ENCODE data around the gene HYI. TPM values are rescaled to one million over a fixed set of nuclear protein-coding genes. Genes with fewer than 3 reads are reported as not detected.
"Not testable (repeated sequence)": the region's sequence is repeated elsewhere in the genome, so short reads cannot be mapped to it uniquely, and the experiment has no call there.

Gene HYI
- total RNA-seq, 2 donors from 2014 or later = 9.9 to 10.6 TPM

GRCh38 chr1:43475611-43476401 is 22.1 kb upstream of the HYI start:
- not testable (repeated sequence) for ATAC-seq (replicated peaks in 1 of 2); H3K4me1 Mint-ChIP-seq (ENCODE audit: low read depth); DNase-seq; H3K9me3 Mint-ChIP-seq; H3K36me3 Mint-ChIP-seq (ENCODE audit: insufficient read depth in 2 of 2); H3K4me3 Mint-ChIP-seq
- H3K27ac Mint-ChIP-seq = peak overlapping the region; percentile 38
- H3K27me3 Mint-ChIP-seq (ENCODE audit: low read depth) = peaks cover 12% of the 10 kb centered on the region

GRCh38 chr1:43473463-43473862 is 19.7 kb upstream of the HYI start:
- Mint-ChIP-seq H3K27ac (no peak overlapping the region), H3K36me3 (ENCODE audit: insufficient read depth in 2 of 2) (no peaks in the 10 kb centered on the region), H3K9me3 (no peaks in the 10 kb centered on the region), H3K4me3 (no peak overlapping the region), H3K4me1 (ENCODE audit: low read depth) (no peaks in the 10 kb centered on the region), H3K27me3 (ENCODE audit: low read depth) (no peaks in the 10 kb centered on the region)
- peak in 1 of 2 donors; percentile 52 for ATAC-seq (replicated peaks in 1 of 2)
- DNase-seq = no peak

DNA sequence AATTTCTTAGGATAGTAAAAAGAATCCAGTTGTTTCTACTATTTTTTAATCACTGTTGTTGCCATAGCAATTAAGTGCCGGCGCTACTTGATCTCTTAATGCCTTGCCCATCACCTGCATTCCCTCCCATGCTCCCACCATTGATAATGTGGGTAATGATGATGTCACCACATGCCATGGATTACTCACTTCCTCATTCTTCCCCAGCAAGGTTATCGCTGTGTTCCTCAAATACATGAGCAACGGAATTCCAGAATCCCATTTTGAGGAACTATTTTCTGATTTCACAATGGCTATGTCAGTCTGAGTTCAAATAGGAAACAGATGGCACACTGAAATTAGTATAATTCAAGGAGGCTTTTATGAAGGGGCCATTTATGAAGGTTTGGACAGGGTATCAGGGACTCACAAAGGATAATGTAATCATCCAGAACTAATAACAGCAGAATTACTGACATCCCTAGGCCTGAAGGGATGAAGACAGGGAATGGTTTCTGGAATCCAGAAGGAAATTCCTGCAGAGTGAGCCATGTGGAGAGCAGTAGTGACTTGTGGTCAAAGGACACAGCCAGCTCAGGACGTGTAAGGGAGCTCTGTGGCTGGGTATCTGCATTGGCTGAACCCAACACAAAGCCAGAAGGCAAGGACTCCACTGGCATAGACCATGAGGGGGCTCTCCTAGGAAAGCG is 18.9 kb upstream of the HYI start:
- ATAC-seq (replicated peaks in 1 of 2); H3K9me3 Mint-ChIP-seq; H3K4me3 Mint-ChIP-seq; H3K27ac Mint-ChIP-seq; H3K36me3 Mint-ChIP-seq (ENCODE audit: insufficient read depth in 2 of 2); H3K4me1 Mint-ChIP-seq (ENCODE audit: low read depth); DNase-seq; H3K27me3 Mint-ChIP-seq (ENCODE audit: low read depth): not testable (repeated sequence)

DNA sequence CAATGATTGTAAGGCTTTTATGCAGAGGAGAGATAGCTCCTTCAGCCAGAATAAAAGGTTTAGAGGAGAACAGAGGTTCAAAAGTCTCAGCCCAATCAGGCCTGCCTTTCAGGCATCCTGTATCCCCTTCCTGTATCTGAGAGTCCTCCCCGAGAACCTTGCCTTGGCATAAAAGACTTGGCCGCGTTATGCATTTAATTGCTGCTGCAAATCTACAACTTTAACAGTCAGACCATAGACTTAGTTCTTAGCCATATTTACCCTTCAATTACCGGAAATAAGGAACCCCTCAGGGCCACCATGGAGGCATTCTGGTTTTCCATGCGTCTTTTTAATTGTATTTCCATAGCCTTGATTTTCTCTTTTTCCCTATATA is 18.3 kb upstream of the HYI start:
- ATAC-seq (replicated peaks in 1 of 2) (no peak), DNase-seq (no peak)
- Mint-ChIP-seq H3K36me3 (ENCODE audit: insufficient read depth in 2 of 2) (no peaks in the 10 kb centered on the region), H3K9me3 (no peaks in the 10 kb centered on the region), H3K4me3 (no peak overlapping the region), H3K4me1 (ENCODE audit: low read depth) (no peaks in the 10 kb centered on the region), H3K27me3 (ENCODE audit: low read depth) (no peaks in the 10 kb centered on the region), H3K27ac (no peak overlapping the region)

- Mint-ChIP-seq H3K4me3 (no peak overlapping the region), H3K36me3 (ENCODE audit: insufficient read depth in 2 of 2) (no peaks in the 10 kb centered on the region), H3K9me3 (no peaks in the 10 kb centered on the region), H3K4me1 (ENCODE audit: low read depth) (peaks cover 8% of the 10 kb centered on the region), H3K27ac (no peak overlapping the region), H3K27me3 (ENCODE audit: low read depth) (no peaks in the 10 kb centered on the region)
- DNase-seq (no peak), ATAC-seq (replicated peaks in 1 of 2) (no peak)
These were observed 16.2 kb upstream of the HYI start for GRCh38 chr1:43469932-43470331.

DNA sequence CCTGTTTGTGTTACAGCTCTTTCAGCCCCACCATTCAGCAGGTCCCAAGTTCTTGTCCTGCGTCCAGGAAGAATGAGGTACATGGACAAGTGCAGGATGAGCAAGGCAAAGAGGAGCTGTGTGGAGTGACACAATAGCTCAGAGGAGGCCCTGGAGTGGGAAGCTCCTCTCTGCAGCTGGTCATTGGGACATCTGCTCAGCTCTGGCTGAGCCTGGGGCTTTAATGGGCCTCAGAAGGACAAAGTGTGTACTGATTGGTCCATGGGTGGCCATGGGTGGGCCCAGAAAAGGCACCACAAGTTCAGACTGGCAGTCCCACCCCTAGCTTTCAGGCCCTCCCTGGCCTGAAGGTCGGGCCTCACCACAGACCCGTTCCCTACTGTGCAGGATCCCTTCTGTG is 14.7 kb upstream of the HYI start:
- Mint-ChIP-seq H3K4me3 (no peak overlapping the region), H3K27ac (no peak overlapping the region), H3K36me3 (ENCODE audit: insufficient read depth in 2 of 2) (no peaks in the 10 kb centered on the region), H3K27me3 (ENCODE audit: low read depth) (no peaks in the 10 kb centered on the region), H3K4me1 (ENCODE audit: low read depth) (peaks cover 8% of the 10 kb centered on the region), H3K9me3 (no peaks in the 10 kb centered on the region)
- DNase-seq (no peak), ATAC-seq (replicated peaks in 1 of 2) (no peak)

DNA sequence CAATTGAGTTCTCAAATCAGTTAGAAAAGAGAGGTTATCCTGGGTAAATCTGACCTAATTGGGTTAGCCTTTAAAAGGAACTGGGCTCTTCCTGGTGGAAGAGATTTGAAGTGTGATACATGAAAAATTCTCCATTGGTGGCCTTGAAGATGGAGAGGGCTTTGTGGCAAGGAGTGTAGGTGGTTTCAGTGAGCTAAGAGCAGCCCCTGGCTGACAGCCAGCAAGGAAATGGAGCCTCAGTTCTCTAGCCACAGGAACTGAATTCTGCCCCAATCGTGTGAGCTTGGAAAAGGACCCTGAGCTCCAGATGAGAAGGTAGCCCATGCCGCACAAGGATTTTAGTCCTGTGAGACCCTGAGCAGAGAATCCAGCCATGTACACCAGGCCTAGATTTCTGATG is 12.7 kb upstream of the HYI start:
- Mint-ChIP-seq H3K27me3 (ENCODE audit: low read depth) (no peaks in the 10 kb centered on the region), H3K36me3 (ENCODE audit: insufficient read depth in 2 of 2) (no peaks in the 10 kb centered on the region), H3K27ac (no peak overlapping the region), H3K4me1 (ENCODE audit: low read depth) (peaks cover 8% of the 10 kb centered on the region), H3K4me3 (no peak overlapping the region), H3K9me3 (no peaks in the 10 kb centered on the region)
- DNase-seq (no peak), ATAC-seq (replicated peaks in 1 of 2) (no peak)

GRCh38 chr1:43465505-43466067 is 11.9 kb upstream of the HYI start:
- no peaks in the 10 kb centered on the region for H3K27me3 Mint-ChIP-seq (ENCODE audit: low read depth)
- H3K4me1 Mint-ChIP-seq (ENCODE audit: low read depth) = peaks cover 8% of the 10 kb centered on the region
- ATAC-seq (replicated peaks in 1 of 2) = no peak
- no peak overlapping the region for H3K4me3 Mint-ChIP-seq
- H3K36me3 Mint-ChIP-seq (ENCODE audit: insufficient read depth in 2 of 2) = no peaks in the 10 kb centered on the region
- H3K27ac Mint-ChIP-seq = no peak overlapping the region
- DNase-seq = no peak
- H3K9me3 Mint-ChIP-seq = no peaks in the 10 kb centered on the region

DNA sequence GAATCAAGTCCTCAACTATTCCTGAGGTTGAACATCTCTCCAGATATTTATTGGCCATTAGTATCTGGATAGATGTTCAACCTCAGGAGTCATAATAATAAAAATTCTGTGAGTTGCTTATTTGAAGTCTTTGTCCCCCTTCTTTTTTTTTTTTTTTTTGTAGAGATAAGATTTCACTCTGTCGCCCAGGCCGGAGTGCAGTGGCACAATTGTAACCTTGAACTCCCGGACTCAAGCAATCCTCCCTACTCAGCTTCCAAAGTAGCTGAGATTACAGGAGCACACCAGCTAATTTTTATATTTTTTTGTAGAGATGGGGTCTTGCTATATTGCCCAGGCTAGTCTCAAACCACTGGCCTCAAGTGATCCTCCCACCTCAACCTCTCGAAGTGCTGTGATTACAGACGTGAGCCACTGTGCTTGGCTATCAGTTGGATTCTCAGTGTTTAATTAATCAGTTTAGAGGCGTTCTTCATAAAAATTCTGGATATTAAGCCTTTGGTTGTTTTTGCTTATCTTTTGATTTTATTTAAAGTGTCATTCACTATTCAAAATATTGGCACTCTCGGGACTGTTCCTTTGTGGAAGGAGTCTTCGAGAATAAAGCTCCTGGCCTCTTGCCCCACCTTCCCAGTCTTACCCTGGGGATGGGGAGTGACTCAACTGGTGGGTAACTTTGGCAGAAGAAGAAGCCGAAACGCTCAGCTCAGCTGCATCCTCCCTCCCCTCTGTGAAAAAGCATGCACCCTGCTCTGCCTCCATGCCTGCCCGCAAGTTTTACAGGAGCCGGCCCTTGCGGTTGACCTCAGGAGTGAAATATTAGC is 11.2 kb upstream of the HYI start:
- ATAC-seq (replicated peaks in 1 of 2) = no peak
- Mint-ChIP-seq H3K9me3 (no peaks in the 10 kb centered on the region), H3K27ac (no peak overlapping the region)

GRCh38 chr1:43463479-43463878 is 9.7 kb upstream of the HYI start:
- peaks cover 6% of the 10 kb centered on the region for H3K27me3 Mint-ChIP-seq (ENCODE audit: low read depth)
- H3K9me3 Mint-ChIP-seq = no peaks in the 10 kb centered on the region
- H3K36me3 Mint-ChIP-seq (ENCODE audit: insufficient read depth in 2 of 2) = no peaks in the 10 kb centered on the region
- ATAC-seq (replicated peaks in 1 of 2) (no peak), DNase-seq (no peak)
- no peak overlapping the region for H3K4me3 Mint-ChIP-seq
- no peak overlapping the region for H3K27ac Mint-ChIP-seq
- H3K4me1 Mint-ChIP-seq (ENCODE audit: low read depth) = peaks cover 8% of the 10 kb centered on the region

More for the DNA sequence above, 11.2 kb upstream of the HYI start:
- Mint-ChIP-seq H3K4me3 (no peak overlapping the region), H3K27me3 (ENCODE audit: low read depth) (no peaks in the 10 kb centered on the region), H3K4me1 (ENCODE audit: low read depth) (peaks cover 8% of the 10 kb centered on the region), H3K36me3 (ENCODE audit: insufficient read depth in 2 of 2) (no peaks in the 10 kb centered on the region)
- no peak for DNase-seq

DNA sequence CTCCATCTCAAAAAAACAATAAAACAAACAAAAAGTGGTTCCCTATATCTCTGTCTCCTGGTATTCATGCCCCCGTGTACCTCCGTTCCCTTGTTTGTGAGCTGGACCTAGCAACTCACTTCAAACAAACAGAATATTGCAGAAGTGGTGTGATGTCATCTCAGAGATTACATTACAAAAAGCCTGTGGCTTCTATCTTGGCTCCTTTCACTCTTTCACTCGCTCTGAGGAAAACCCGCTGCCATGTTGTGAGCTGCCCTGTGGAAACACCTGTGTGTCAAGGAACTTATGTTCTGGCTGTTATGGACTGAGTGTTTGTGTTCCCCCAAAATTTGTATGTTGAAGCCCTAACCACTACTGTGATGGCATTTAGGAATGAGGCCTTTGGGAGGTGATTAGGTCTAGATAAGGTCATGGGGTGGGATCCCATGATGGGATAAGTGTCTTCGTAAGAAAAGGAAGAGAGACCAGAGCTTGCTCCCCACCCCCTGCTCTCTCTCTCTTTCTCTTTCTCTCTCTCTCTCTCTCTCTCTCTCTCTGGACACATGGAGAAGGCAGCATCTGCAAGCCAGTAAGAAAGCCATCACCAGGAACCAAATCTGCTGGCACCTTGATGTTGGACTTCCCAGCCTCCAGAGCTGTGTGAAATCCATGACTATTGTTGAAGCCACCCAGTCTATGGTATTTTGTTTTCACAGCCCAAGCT is 7.4 kb upstream of the HYI start:
- Mint-ChIP-seq H3K36me3 (ENCODE audit: insufficient read depth in 2 of 2) (no peaks in the 10 kb centered on the region), H3K27me3 (ENCODE audit: low read depth) (peaks cover 13% of the 10 kb centered on the region), H3K9me3 (no peaks in the 10 kb centered on the region), H3K4me1 (ENCODE audit: low read depth) (peaks cover 2% of the 10 kb centered on the region), H3K4me3 (no peak overlapping the region), H3K27ac (peak overlapping the region; percentile 67)
- ATAC-seq (replicated peaks in 1 of 2) (no peak), DNase-seq (no peak)

DNA sequence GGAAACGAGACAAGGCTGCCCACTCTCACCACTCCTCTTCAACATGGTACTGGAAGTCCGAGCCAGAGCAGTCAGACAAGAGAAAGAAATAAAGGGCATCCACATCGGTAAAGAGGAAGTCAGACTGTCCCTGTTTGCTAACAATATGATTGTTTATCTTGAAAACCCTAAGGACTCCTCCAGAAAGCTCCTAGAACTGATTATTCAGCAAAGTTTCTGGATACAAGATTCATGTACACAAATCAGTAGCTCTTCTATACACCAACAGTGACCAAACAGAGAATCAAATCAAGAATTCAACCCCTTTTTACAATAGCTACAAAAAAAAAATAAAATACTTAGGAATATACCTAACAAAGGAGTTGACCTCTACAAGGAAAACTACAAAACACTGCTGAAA is 4.6 kb upstream of the HYI start:
- H3K27me3 Mint-ChIP-seq (ENCODE audit: low read depth) = peaks cover 23% of the 10 kb centered on the region
- H3K27ac Mint-ChIP-seq; H3K4me3 Mint-ChIP-seq; H3K36me3 Mint-ChIP-seq (ENCODE audit: insufficient read depth in 2 of 2); ATAC-seq (replicated peaks in 1 of 2); H3K9me3 Mint-ChIP-seq; DNase-seq: not testable (repeated sequence)
- peaks cover 11% of the 10 kb centered on the region for H3K4me1 Mint-ChIP-seq (ENCODE audit: low read depth)
